GM12801 (cell line): ENCODE data around the gene RAI1.

Source experiments
- CTCF ChIP-seq: IDR thresholded peaks from one replicate; pipeline ENCODE4 v1.5.1; 2011; ENCODE audit warnings: control low read depth; ENCODE audit not compliant: insufficient read length; ENCODE audit errors: extremely low read depth

Gene RAI1

GRCh38 chr17:17793378-17794214 lies 112.3 kb downstream of the RAI1 start:
- TF ChIP-seq CTCF: no peak

- no peak for TF ChIP-seq CTCF
Measured at GRCh38 chr17:17794382-17794781, 113.1 kb downstream of the RAI1 start.

GRCh38 chr17:17795296-17795695 lies 114.0 kb downstream of the RAI1 start:
- no peak for TF ChIP-seq CTCF

GRCh38 chr17:17795946-17796786 lies 114.9 kb downstream of the RAI1 start:
- TF ChIP-seq CTCF: no peak

DNA sequence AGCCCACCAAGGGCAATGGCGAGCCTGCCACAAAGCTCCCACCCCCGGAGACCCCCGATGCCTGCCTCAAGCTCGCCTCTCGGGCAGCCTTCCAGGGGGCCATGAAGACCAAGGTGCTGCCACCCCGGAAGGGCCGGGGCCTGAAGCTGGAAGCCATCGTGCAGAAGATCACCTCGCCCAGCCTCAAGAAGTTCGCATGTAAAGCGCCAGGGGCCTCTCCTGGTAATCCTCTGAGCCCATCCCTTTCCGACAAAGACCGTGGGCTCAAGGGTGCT lies 115.5 kb downstream of the RAI1 start:
- TF ChIP-seq CTCF: no peak

DNA sequence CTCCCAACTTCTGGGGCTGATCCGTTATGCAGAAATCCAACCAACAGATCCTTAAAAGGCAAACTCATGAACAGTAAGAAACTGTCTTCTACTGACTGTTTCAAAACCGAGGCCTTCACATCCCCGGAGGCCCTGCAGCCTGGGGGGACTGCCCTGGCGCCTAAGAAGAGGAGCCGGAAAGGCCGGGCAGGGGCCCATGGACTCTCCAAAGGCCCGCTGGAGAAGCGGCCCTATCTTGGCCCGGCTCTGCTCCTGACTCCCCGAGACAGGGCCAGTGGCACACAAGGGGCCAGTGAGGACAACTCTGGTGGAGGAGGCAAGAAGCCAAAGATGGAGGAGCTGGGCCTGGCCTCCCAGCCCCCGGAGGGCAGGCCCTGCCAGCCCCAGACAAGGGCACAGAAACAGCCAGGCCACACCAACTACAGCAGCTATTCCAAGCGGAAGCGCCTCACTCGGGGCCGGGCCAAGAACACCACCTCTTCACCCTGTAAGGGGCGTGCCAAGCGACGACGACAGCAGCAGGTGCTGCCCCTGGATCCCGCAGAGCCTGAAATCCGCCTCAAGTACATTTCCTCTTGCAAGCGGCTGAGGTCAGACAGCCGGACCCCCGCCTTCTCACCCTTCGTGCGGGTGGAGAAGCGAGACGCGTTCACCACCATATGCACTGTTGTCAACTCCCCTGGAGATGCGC lies 116.0 kb downstream of the RAI1 start:
- TF ChIP-seq CTCF: no peak

GRCh38 chr17:17798010-17798556 lies 116.8 kb downstream of the RAI1 start:
- TF ChIP-seq CTCF: no peak
